IMR-90 (cell line): ENCODE data around the gene NOL12. TPM values are rescaled to one million over a fixed set of nuclear protein-coding genes. Genes with fewer than 3 reads are reported as not detected.
A peak's percentile ranks its signal among the peaks of the same experiment; 100 is the strongest.

Experiments
- ATAC-seq: fragments of 200-7000 bp; cut with Tn5 transposase; 2 replicates; pipeline ENCODE4 v1.9.1; 2020; ENCODE audit warnings: low read depth, mild to moderate bottlenecking, moderate library complexity
- BruUV-seq: library from RNA; stranded (reverse); fragments of 400-500 nt; replicated peaks from 2 replicates; lab custom pipeline; 2021; lab: Mats Ljungman, UMichigan
- CTCF ChIA-PET: fragments of 300-600 bp; formaldehyde crosslinking; extraction: SDS; loops from one replicate; lab custom pipeline; 2021; ENCODE audit warnings: antibody characterized with exemption; lab: Yijun Ruan, JAX
- POLR2A ChIA-PET: fragments of 300-600 bp; sonication (Branson Sonifier 250); formaldehyde crosslinking; loops from one replicate; lab custom pipeline; 2022; ENCODE audit warnings: antibody characterized with exemption; ENCODE audit not compliant: unreplicated experiment; lab: Charles Lee
- DNase-seq: peaks from one replicate; pipeline ENCODE4 v3.0.0; 2013
- H2AFZ ChIP-seq: replicated peaks from 2 replicates; pipeline ENCODE3; 2013; ENCODE audit warnings: low read length, mild to moderate bottlenecking; ENCODE audit not compliant: poor library complexity
- H2AK5ac ChIP-seq: 2 replicates; pipeline ENCODE4 v1.6.1; 2013; ENCODE audit warnings: low read depth, low read length, inconsistent platforms
- H2AK9ac ChIP-seq: replicated peaks from 2 replicates; pipeline ENCODE3; 2013; ENCODE audit warnings: mild to moderate bottlenecking, low read depth, low read length, moderate library complexity; ENCODE audit not compliant: poor library complexity
- H2BK120ac ChIP-seq: 2 replicates; pipeline ENCODE4 v1.6.1; 2013; ENCODE audit warnings: low read depth, low read length, inconsistent platforms
- H2BK15ac ChIP-seq: 3 replicates; pipeline ENCODE4 v1.6.1; 2013; ENCODE audit warnings: low read depth, low read length, inconsistent platforms
- H2BK20ac ChIP-seq: 2 replicates; pipeline ENCODE4 v1.6.1; 2013; ENCODE audit warnings: low read depth, mild to moderate bottlenecking, inconsistent platforms, low read length, moderate library complexity
- H2BK5ac ChIP-seq: 2 replicates; pipeline ENCODE4 v1.6.1; 2013; ENCODE audit warnings: mild to moderate bottlenecking, low read depth, low read length, inconsistent platforms; ENCODE audit not compliant: poor library complexity, severe bottlenecking
- H3K14ac ChIP-seq: replicated peaks from 2 replicates; pipeline ENCODE4 v1.6.1; 2013; ENCODE audit warnings: low read depth, low read length, inconsistent platforms
- H3K18ac ChIP-seq: 2 replicates; pipeline ENCODE4 v1.6.1; 2013; ENCODE audit warnings: low read depth, low read length, control low read depth
- H3K23ac ChIP-seq: 2 replicates; pipeline ENCODE4 v1.6.1; 2013; ENCODE audit warnings: low read depth, low read length, inconsistent platforms
- H3K27ac ChIP-seq: 2 replicates; pipeline ENCODE4 v1.5.1; 2013; ENCODE audit warnings: mild to moderate bottlenecking, control low read depth, low read length; ENCODE audit not compliant: insufficient read depth
- H3K27me3 ChIP-seq: 2 replicates; pipeline ENCODE4 v1.6.1; 2013; ENCODE audit warnings: low read length; ENCODE audit not compliant: control insufficient read depth, insufficient read depth
- H3K36me3 ChIP-seq: 2 replicates; pipeline ENCODE4 v1.6.1; 2013; ENCODE audit warnings: low read length, mixed read lengths; ENCODE audit not compliant: control insufficient read depth, insufficient read depth
- H3K4ac ChIP-seq: 2 replicates; pipeline ENCODE4 v1.6.1; 2013; ENCODE audit warnings: low read depth, low read length, inconsistent platforms
- H3K4me1 ChIP-seq: 2 replicates; pipeline ENCODE4 v1.6.1; 2013; ENCODE audit warnings: low read length, mixed read lengths; ENCODE audit not compliant: control insufficient read depth, insufficient read depth
- H3K4me2 ChIP-seq: 2 replicates; pipeline ENCODE4 v1.6.1; 2013; ENCODE audit warnings: low read depth, mild to moderate bottlenecking, control low read depth, low read length, moderate library complexity
- H3K4me3 ChIP-seq: 2 replicates; pipeline ENCODE4 v1.5.1; 2013; ENCODE audit warnings: low read depth, mild to moderate bottlenecking, control low read depth, low read length, moderate library complexity; ENCODE audit not compliant: insufficient read depth
- H3K56ac ChIP-seq: 2 replicates; pipeline ENCODE4 v1.6.1; 2013; ENCODE audit warnings: low read length, inconsistent platforms; ENCODE audit not compliant: insufficient read depth; ENCODE audit errors: extremely low read depth
- H3K79me1 ChIP-seq, 2 experiments: 2 replicates each; pipeline ENCODE4 v1.6.1; 2013; ENCODE audit warnings: low read length in 2 of 2, inconsistent platforms in 1 of 2, low read depth in 1 of 2
- H3K9ac ChIP-seq: 2 replicates; pipeline ENCODE4 v1.6.1; 2013; ENCODE audit warnings: low read depth, low read length, control low read depth
- H3K9me1 ChIP-seq: 2 replicates; pipeline ENCODE4 v1.6.1; 2013; ENCODE audit warnings: low read length, inconsistent platforms; ENCODE audit not compliant: insufficient read depth
- H3K9me3 ChIP-seq: 2 replicates; pipeline ENCODE4 v1.6.1; 2013; ENCODE audit warnings: low read length; ENCODE audit not compliant: control insufficient read depth, insufficient read depth
- H4K20me1 ChIP-seq: 2 replicates; pipeline ENCODE4 v1.6.1; 2013; ENCODE audit warnings: low read length, inconsistent platforms; ENCODE audit not compliant: insufficient read depth
- H4K5ac ChIP-seq: 2 replicates; pipeline ENCODE4 v1.6.1; 2013; ENCODE audit warnings: mild to moderate bottlenecking, low read depth, low read length, control low read depth
- H4K8ac ChIP-seq, 2 experiments: 2 replicates each; pipeline ENCODE4 v1.6.1; 2013; ENCODE audit warnings: low read depth in 2 of 2, low read length in 2 of 2, control low read depth in 1 of 2, inconsistent platforms in 1 of 2
- H4K91ac ChIP-seq: 2 replicates; pipeline ENCODE4 v1.6.1; 2013; ENCODE audit warnings: low read depth, low read length, inconsistent platforms; ENCODE audit not compliant: insufficient read depth
- BHLHE40 ChIP-seq: fragments of 150-350 bp; IDR thresholded peaks from 2 replicates; pipeline ENCODE4 v1.6.1; 2016; ENCODE audit warnings: mild to moderate bottlenecking, low read depth, low read length
- CEBPB ChIP-seq: IDR thresholded peaks from 2 replicates; pipeline ENCODE4 v1.6.1; 2012; ENCODE audit warnings: low read depth, low read length, improper control_type of control experiment
- CHD1 ChIP-seq: IDR thresholded peaks from 2 replicates; pipeline ENCODE4 v1.6.1; 2012; ENCODE audit warnings: low read depth, low read length, improper control_type of control experiment
- FOS ChIP-seq: fragments of 150-350 bp; IDR thresholded peaks from 2 replicates; pipeline ENCODE4 v1.6.1; 2016; ENCODE audit warnings: low read depth, low read length
- MAFK ChIP-seq: IDR thresholded peaks from 2 replicates; pipeline ENCODE4 v1.6.1; 2012; ENCODE audit warnings: low read depth, low read length, improper control_type of control experiment
- MAZ ChIP-seq: IDR thresholded peaks from 2 replicates; pipeline ENCODE4 v1.6.1; 2012; ENCODE audit warnings: low read depth, mild to moderate bottlenecking, low read length, improper control_type of control experiment, moderate library complexity, borderline replicate concordance
- MXI1 ChIP-seq: IDR thresholded peaks from 2 replicates; pipeline ENCODE4 v1.6.1; 2012; ENCODE audit warnings: low read depth, mild to moderate bottlenecking, low read length, moderate library complexity, borderline replicate concordance
- NFE2L2 ChIP-seq: fragments of 150-350 bp; IDR thresholded peaks from 2 replicates; pipeline ENCODE4 v1.6.1; 2016; ENCODE audit warnings: low read depth, mild to moderate bottlenecking, low read length
- POLR2A ChIP-seq: IDR thresholded peaks from 2 replicates; pipeline ENCODE4 v1.6.1; 2012; ENCODE audit warnings: mild to moderate bottlenecking, low read depth, low read length
- RAD21 ChIP-seq: IDR thresholded peaks from 2 replicates; pipeline ENCODE4 v1.6.1; 2012; ENCODE audit warnings: low read length, improper control_type of control experiment
- RCOR1 ChIP-seq: IDR thresholded peaks from 2 replicates; pipeline ENCODE4 v1.6.1; 2012; ENCODE audit warnings: mild to moderate bottlenecking, low read length, improper control_type of control experiment; ENCODE audit not compliant: insufficient replicate concordance
- SMC3 ChIP-seq: fragments of 150-350 bp; IDR thresholded peaks from 2 replicates; pipeline ENCODE4 v1.6.1; 2016; ENCODE audit warnings: low read depth, mild to moderate bottlenecking, antibody characterized with exemption, low read length, moderate library complexity
- WGBS, 2 experiments: methylation state at CpG; one replicate each; pipeline versions ENCODE4 v1.1.5 to v1.1.7; 2013; ENCODE audit warnings: missing lambda C conversion rate in 2 of 2; ENCODE audit not compliant: insufficient read length in 1 of 2; ENCODE audit errors: extremely low coverage in 2 of 2; 5-methylcytosine and 5-hydroxymethylcytosine counted together
- dilution Hi-C: fragments of 300-500 bp; cut with HindIII; formaldehyde crosslinking; loops from one replicate; pipeline ENCODE4 v1.14.3; 2018; ENCODE audit warnings: low sequenced_read_pairs; ENCODE audit not compliant: unreplicated experiment
- in situ Hi-C: fragments of 300-500 bp; cut with MboI; formaldehyde crosslinking; loops from 3 replicates; pipeline ENCODE4 v1.14.3; 2019; ENCODE audit warnings: low sequenced_read_pairs, inconsistent platforms, mixed read lengths
- intact Hi-C: fragments of 100-400 bp; cut with micrococcal nuclease; formaldehyde crosslinking; loops from 2 replicates; pipeline ENCODE4 v1.10.0; 2022
- polyA plus RNA-seq, 3 experiments: library from polyadenylated mRNA; depleted of rRNA; stranded (reverse); fragments of >200 nt; gene quantifications; 2 replicates each; pipeline ENCODE4 v1.2.3, GENCODE V29; 2012; ENCODE audit warnings: low replicate concordance in 1 of 3
- total RNA-seq: library from RNA; depleted of rRNA; stranded (reverse); fragments of >200 nt; gene quantifications from 2 replicates; pipeline ENCODE4 v1.2.3, GENCODE V29; 2012
- TF ChIP-seq, protein P1 (sequence below): conservative IDR thresholded peaks from 2 replicates; pipeline ENCODE4 v1.5.1; 2012; ENCODE audit warnings: mild to moderate bottlenecking, low read depth, low read length, improper control_type of control experiment
- TF ChIP-seq, protein P2 (sequence below): fragments of 150-350 bp; IDR thresholded peaks from 2 replicates; pipeline ENCODE4 v1.6.1; 2017; ENCODE audit warnings: mild to moderate bottlenecking, antibody characterized with exemption, low read length, low read depth

The NOL12 gene
- total and polyA plus RNA-seq, 2 of the 4 experiments (the other 2 are of a cell fraction), result 16.0 to 25.6 TPM

GRCh38 chr22:37659897-37660708 is 26.0 kb upstream of the NOL12 start:
- H3K4me2 ChIP-seq, result peak overlapping the region; percentile 96
- H2BK120ac ChIP-seq, result no peak overlapping the region
- peaks cover 31% of the 10 kb centered on the region for H4K20me1 ChIP-seq
- H2BK5ac ChIP-seq, result no peak overlapping the region
- peak overlapping the region; percentile 93 for H3K23ac ChIP-seq
- H3K56ac ChIP-seq, result no peak overlapping the region
- no peak for ATAC-seq
- WGBS, 2 experiments, result 80% methylated on average over 4 of the region's 14 CpGs; no CpG with 5 or more reads in 1 of the 2 experiments
- H2AFZ ChIP-seq, result peak overlapping the region; percentile 65
- intact Hi-C loops (no loop called here), dilution Hi-C loops (no loop called here), in situ Hi-C loops (no loop called here)
- no peaks in the 10 kb centered on the region; the same call in 1 of the 2 replicates for H3K36me3 ChIP-seq
- H4K8ac ChIP-seq, result 0 out of 4 replicates have a peak overlapping the region, but pooled peaks of 1 of the 2 experiments have one; percentile 7
- BruUV-seq, result no TSS peak
- peak overlapping the region; percentile 82 for H3K9ac ChIP-seq
- H4K91ac ChIP-seq, result no peak overlapping the region
- POLR2A ChIA-PET, result interaction anchor here (0.5 to 2.0 kb wide), 2 partner anchors 16 to 19 kb away, joined by 4 to 14 read pairs; partner anchors contain the start of gene LGALS1
- DNase-seq, result no peak
- TF ChIP-seq CHD1, result no peak
- TF ChIP-seq BHLHE40, result no peak
- TF ChIP-seq FOS, result no peak
- no peak for TF ChIP-seq MAZ
- no peak for TF ChIP-seq POLR2A
- TF ChIP-seq, protein P1, sequence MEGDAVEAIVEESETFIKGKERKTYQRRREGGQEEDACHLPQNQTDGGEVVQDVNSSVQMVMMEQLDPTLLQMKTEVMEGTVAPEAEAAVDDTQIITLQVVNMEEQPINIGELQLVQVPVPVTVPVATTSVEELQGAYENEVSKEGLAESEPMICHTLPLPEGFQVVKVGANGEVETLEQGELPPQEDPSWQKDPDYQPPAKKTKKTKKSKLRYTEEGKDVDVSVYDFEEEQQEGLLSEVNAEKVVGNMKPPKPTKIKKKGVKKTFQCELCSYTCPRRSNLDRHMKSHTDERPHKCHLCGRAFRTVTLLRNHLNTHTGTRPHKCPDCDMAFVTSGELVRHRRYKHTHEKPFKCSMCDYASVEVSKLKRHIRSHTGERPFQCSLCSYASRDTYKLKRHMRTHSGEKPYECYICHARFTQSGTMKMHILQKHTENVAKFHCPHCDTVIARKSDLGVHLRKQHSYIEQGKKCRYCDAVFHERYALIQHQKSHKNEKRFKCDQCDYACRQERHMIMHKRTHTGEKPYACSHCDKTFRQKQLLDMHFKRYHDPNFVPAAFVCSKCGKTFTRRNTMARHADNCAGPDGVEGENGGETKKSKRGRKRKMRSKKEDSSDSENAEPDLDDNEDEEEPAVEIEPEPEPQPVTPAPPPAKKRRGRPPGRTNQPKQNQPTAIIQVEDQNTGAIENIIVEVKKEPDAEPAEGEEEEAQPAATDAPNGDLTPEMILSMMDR, result no peak
- TF ChIP-seq NFE2L2, result no peak
- TF ChIP-seq RCOR1, result no peak
- no peak for TF ChIP-seq MXI1
- TF ChIP-seq RAD21, result no peak
- TF ChIP-seq CEBPB, result no peak
- TF ChIP-seq SMC3, result no peak
- no peak for TF ChIP-seq MAFK
- TF ChIP-seq, protein P2, sequence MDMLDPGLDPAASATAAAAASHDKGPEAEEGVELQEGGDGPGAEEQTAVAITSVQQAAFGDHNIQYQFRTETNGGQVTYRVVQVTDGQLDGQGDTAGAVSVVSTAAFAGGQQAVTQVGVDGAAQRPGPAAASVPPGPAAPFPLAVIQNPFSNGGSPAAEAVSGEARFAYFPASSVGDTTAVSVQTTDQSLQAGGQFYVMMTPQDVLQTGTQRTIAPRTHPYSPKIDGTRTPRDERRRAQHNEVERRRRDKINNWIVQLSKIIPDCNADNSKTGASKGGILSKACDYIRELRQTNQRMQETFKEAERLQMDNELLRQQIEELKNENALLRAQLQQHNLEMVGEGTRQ, result no peak
- H3K4ac ChIP-seq, result peak overlapping the region; percentile 54; the same call in 1 of the 2 replicates
- peak overlapping the region; percentile 64 for H3K14ac ChIP-seq
- no peak overlapping the region; the same call in 1 of the 2 replicates for H3K27ac ChIP-seq
- peak overlapping the region; percentile 9; the same call in 1 of the 2 replicates for H2BK20ac ChIP-seq
- peak overlapping the region; percentile 91 for H2AK5ac ChIP-seq
- H4K5ac ChIP-seq, result no peak overlapping the region
- H3K4me1 ChIP-seq, result peaks cover 25% of the 10 kb centered on the region
- CTCF ChIA-PET, result interaction anchor here (0.8 to 1.9 kb wide), 3 partner anchors 16 to 23 kb away, joined by 3 to 5 read pairs (median 4); no protein-coding TSS in a partner anchor
- peaks cover 11% of the 10 kb centered on the region for H3K9me1 ChIP-seq
- no peak overlapping the region for H3K18ac ChIP-seq
- H3K79me1 ChIP-seq, result peaks cover 30 to 58% of the 10 kb centered on the region in 2 experiments; a peak in 3 of 4 replicates
- H2AK9ac ChIP-seq, result peak overlapping the region; percentile 97
- H3K9me3 ChIP-seq, result no peaks in the 10 kb centered on the region
- H3K27me3 ChIP-seq, result no peaks in the 10 kb centered on the region
- H2BK15ac ChIP-seq, result no peak overlapping the region
- peak overlapping the region; percentile 55 for H3K4me3 ChIP-seq
